HG03565 (cell line): ENCODE results near the gene DENND4B.

Experiments used
- ATAC-seq: cut with Tn5 transposase; IDR thresholded peaks from one replicate; pipeline ENCODE4 v1.9.1; 2021; ENCODE audit warnings: mild to moderate bottlenecking, moderate library complexity; ENCODE audit not compliant: unreplicated experiment

DENND4B gene

GRCh38 chr1:153968972-153969371, 22.5 kb upstream of the DENND4B start:
- ATAC-seq: no peak

- no peak for ATAC-seq
These were observed 21.9 kb upstream of the DENND4B start for GRCh38 chr1:153968408-153968807.

- no peak for ATAC-seq
These were observed 21.5 kb upstream of the DENND4B start for GRCh38 chr1:153968000-153968363.

- peak; percentile 66 for ATAC-seq
These were observed 20.8 kb upstream of the DENND4B start, which contains the start of gene CREB3L4 for GRCh38 chr1:153967107-153967999. TSS of gene CREB3L4 (plus strand) at chr1:153967902. CDS start at chr1:153968526, 624 bp downstream.

GRCh38 chr1:153963850-153964331, 17.4 kb upstream of the DENND4B start:
- ATAC-seq: no peak

GRCh38 chr1:153963030-153963849, 16.7 kb upstream of the DENND4B start, which contains the start of gene SLC39A1:
TSS of gene SLC39A1 (minus strand) at chr1:153963537. CDS start at chr1:153962715, 822 bp downstream.
- ATAC-seq: peak; percentile 33

GRCh38 chr1:153962088-153963029, 15.8 kb upstream of the DENND4B start:
- no peak for ATAC-seq

- ATAC-seq: no peak
These were observed 14.9 kb upstream of the DENND4B start for GRCh38 chr1:153961421-153961820.

GRCh38 chr1:153960206-153960605, 13.7 kb upstream of the DENND4B start:
- no peak for ATAC-seq

- ATAC-seq: no peak
These were observed 12.9 kb upstream of the DENND4B start for GRCh38 chr1:153959454-153959853.

- no peak for ATAC-seq
These were observed 12.4 kb upstream of the DENND4B start for GRCh38 chr1:153958961-153959260.

- peak; percentile 72 for ATAC-seq
These were observed 11.8 kb upstream of the DENND4B start, which contains the start of gene CRTC2 for GRCh38 chr1:153958111-153958960. TSS of gene CRTC2 (minus strand) at chr1:153958612. CDS start at chr1:153958497, 115 bp downstream.

- no peak for ATAC-seq
These were observed 11.2 kb upstream of the DENND4B start for GRCh38 chr1:153957744-153958110.

GRCh38 chr1:153956997-153957715, 10.6 kb upstream of the DENND4B start:
- ATAC-seq: no peak

GRCh38 chr1:153954826-153955225, 8.3 kb upstream of the DENND4B start:
- ATAC-seq: no peak

GRCh38 chr1:153953859-153954365, 7.4 kb upstream of the DENND4B start:
- no peak for ATAC-seq

GRCh38 chr1:153951801-153952200, 5.3 kb upstream of the DENND4B start:
- ATAC-seq: no peak

- no peak for ATAC-seq
These were observed 4.7 kb upstream of the DENND4B start for GRCh38 chr1:153951183-153951582.
